K562 (cell line): ENCODE results near the gene CBX8. TPM values are rescaled to one million over a fixed set of nuclear protein-coding genes. Genes with fewer than 3 reads are reported as not detected.

ENCODE experiments used
- ARHGAP35 ChIP-seq: fragments of 450-650 bp; IDR thresholded peaks from 2 replicates; pipeline ENCODE4 v1.6.1; 2018; ENCODE audit not compliant: partially characterized antibody
- CCAR2 ChIP-seq: fragments of 200-400 bp; formaldehyde crosslinking; IDR thresholded peaks from 2 replicates; pipeline ENCODE4 v1.6.1; 2017; ENCODE audit warnings: mild to moderate bottlenecking, low read depth, low read length
- CHD2 ChIP-seq: IDR thresholded peaks from 2 replicates; pipeline ENCODE4 v1.6.1; 2011; ENCODE audit warnings: low read depth, low read length
- DMBX1 ChIP-seq: fragments of 250-450 bp; sonication (Bioruptor Pico); IDR thresholded peaks from 2 replicates; pipeline ENCODE4 v1.8.0; 2022; ENCODE audit warnings: inconsistent platforms, mild to moderate bottlenecking, moderate library complexity, borderline replicate concordance
- GABPB1 ChIP-seq: sonication (generic); formaldehyde crosslinking; IDR thresholded peaks from 2 replicates; pipeline ENCODE4 v1.8.0; 2022; ENCODE audit warnings: mild to moderate bottlenecking, missing genetic modification reagents
- MED1 ChIP-seq: sonication (generic); formaldehyde crosslinking; IDR thresholded peaks from 2 replicates; pipeline ENCODE4 v1.8.1; 2023; ENCODE audit warnings: missing genetic modification reagents, borderline replicate concordance
- MTA3 ChIP-seq: fragments of 450-650 bp; formaldehyde crosslinking; IDR thresholded peaks from 2 replicates; pipeline ENCODE4 v1.6.1; 2017; ENCODE audit warnings: mild to moderate bottlenecking, borderline replicate concordance
- MYC ChIP-seq, 2 experiments: fragments of 250-450 bp in 1 of 2; sonication (Bioruptor Pico) in 1 of 2; IDR thresholded peaks; 2 replicates each; pipeline versions ENCODE4 v1.5.1 to v1.6.1; 2012 to 2021; ENCODE audit warnings: low read depth in 2 of 2, borderline replicate concordance in 1 of 2, improper control_type of control experiment in 1 of 2, low read length in 1 of 2, mild to moderate bottlenecking in 1 of 2, moderate library complexity in 1 of 2
- NFRKB ChIP-seq: fragments of 450-650 bp; IDR thresholded peaks from 2 replicates; pipeline ENCODE4 v1.6.1; 2016; ENCODE audit warnings: low read depth
- NR1H2 ChIP-seq: sonication (generic); formaldehyde crosslinking; IDR thresholded peaks from 2 replicates; pipeline ENCODE4 v1.4.0; 2020; ENCODE audit warnings: mild to moderate bottlenecking, missing genetic modification reagents
- NR2C1 ChIP-seq, 2 experiments: fragments of 450-650 bp; IDR thresholded peaks; 2 replicates each; pipeline ENCODE4 v1.6.1; 2017; ENCODE audit warnings: mild to moderate bottlenecking in 2 of 2, antibody characterized with exemption in 1 of 2, inconsistent platforms in 1 of 2, missing compliant biosample characterization in 1 of 2, missing genetic modification characterization in 1 of 2
- NR3C1 ChIP-seq: sonication (generic); formaldehyde crosslinking; IDR thresholded peaks from 2 replicates; pipeline ENCODE4 v1.8.1; 2022; ENCODE audit warnings: missing genetic modification reagents
- PURB ChIP-seq: sonication (generic); formaldehyde crosslinking; IDR thresholded peaks from 2 replicates; pipeline ENCODE4 v1.9.0; 2021; ENCODE audit warnings: low read depth, mild to moderate bottlenecking, missing genetic modification reagents
- SAP30 ChIP-seq: fragments of 200-600 bp; sonication (generic); IDR thresholded peaks from 2 replicates; pipeline ENCODE4 v1.6.1; 2012; ENCODE audit warnings: borderline replicate concordance, low read depth, mild to moderate bottlenecking, moderate library complexity, low read length, control low read depth, inconsistent platforms; ENCODE audit not compliant: insufficient read depth, poor library complexity, severe bottlenecking
- SMAD4 ChIP-seq: fragments of 250-450 bp; sonication (Bioruptor Pico); conservative IDR thresholded peaks from 2 replicates; pipeline ENCODE4 v1.8.0; 2021; ENCODE audit warnings: inconsistent platforms, mild to moderate bottlenecking, moderate library complexity
- TFAP4 ChIP-seq: sonication (generic); formaldehyde crosslinking; IDR thresholded peaks from 2 replicates; pipeline ENCODE4 v1.8.0; 2022; ENCODE audit warnings: missing genetic modification reagents, mild to moderate bottlenecking, moderate library complexity, borderline replicate concordance
- U2AF2 ChIP-seq: fragments of 200-400 bp; formaldehyde crosslinking; optimal IDR thresholded peaks from 2 replicates; pipeline ENCODE3; 2017; ENCODE audit warnings: low read depth, mild to moderate bottlenecking, low read length
- ZBED1 ChIP-seq: IDR thresholded peaks from 2 replicates; pipeline ENCODE4 v1.6.1; 2014
- ZNF57 ChIP-seq: fragments of 450-650 bp; formaldehyde crosslinking; IDR thresholded peaks from 2 replicates; pipeline ENCODE4 v1.4.0; 2020; ENCODE audit warnings: mild to moderate bottlenecking, moderate library complexity
- polyA plus RNA-seq, 8 experiments: library from polyadenylated mRNA; depleted of rRNA in 4 of 8; stranded (reverse) in 5 of 8; unstranded in 3 of 8; fragments of >200 nt; fragmentation: Nextera tagmentation in 2 of 8; fragmentation: Illumina TruSeq in 1 of 8; extraction: Ambion mirVana in 2 of 8; extraction: Trizol in 1 of 8; gene quantifications; 2 replicates each; pipeline versions ENCODE4 v1.2.1 to v1.2.3, GENCODE V29; 2011 to 2014; ENCODE audit warnings: inconsistent platforms in 1 of 8, missing spikeins in 1 of 8
- total RNA-seq, 7 experiments: library from RNA; depleted of rRNA in 6 of 7; stranded (reverse); fragments of >200 nt in 6 of 7; fragmentation: Illumina TruSeq in 2 of 7; extraction: Trizol in 2 of 7; gene quantifications; 2 replicates each; pipeline versions ENCODE4 v1.2.1 to v1.2.3, GENCODE V29; 2011 to 2021; ENCODE audit warnings: low replicate concordance in 1 of 7
- TF ChIP-seq, protein P1 (sequence below): fragments of 450-650 bp; formaldehyde crosslinking; IDR thresholded peaks from 2 replicates; pipeline ENCODE4 v1.4.0; 2020; ENCODE audit warnings: mild to moderate bottlenecking, moderate library complexity
- TF ChIP-seq, protein P2 (sequence below): sonication (generic); formaldehyde crosslinking; IDR thresholded peaks from 2 replicates; pipeline ENCODE4 v1.8.0; 2022; ENCODE audit warnings: mild to moderate bottlenecking, missing genetic modification reagents

The CBX8 gene
- total and polyA plus RNA-seq, 9 of the 15 experiments (the other 6 are each of a cell fraction or from before 2014, with no cell fraction given), result 0.08 to 11.9 (median 2.6) TPM

DNA sequence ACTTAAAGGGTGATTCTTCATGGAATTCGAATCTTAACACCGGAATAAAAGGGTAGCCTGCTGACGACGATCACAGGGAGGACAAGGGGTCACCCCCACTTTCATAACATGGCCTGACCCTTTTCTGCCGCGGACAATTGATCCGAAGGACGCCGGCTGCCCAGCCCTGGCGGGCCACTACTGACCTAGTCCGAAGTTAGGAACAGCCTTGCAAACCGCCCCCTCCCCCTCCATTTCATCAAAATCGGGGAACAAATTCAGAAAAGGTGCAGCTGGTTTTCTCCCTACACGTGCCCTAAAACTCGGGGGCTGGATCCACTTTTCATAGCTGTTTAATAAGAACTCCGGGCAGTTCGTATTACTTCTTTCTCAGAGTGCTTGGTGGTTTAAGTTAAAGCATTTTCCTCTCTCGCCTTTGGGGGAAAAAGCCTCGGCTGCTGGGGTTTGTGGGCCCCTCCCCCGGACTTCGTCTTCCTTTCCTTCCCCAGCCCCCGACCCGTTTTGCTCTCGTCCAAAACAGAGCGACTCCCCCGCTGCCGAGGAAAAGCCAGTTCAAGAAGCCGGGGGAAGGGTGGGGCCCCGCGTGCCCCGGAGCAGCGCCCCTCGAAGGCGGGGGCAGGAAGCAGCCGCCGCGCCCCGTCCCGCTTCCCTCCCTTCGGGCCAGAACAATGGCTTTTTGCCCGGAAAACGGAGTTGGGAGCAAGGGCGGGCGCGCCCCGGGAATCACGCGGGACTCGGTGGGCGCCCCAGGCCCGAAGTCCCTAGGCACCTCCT is 19.6 kb downstream of the CBX8 start (continued):
- peak; percentile 67 for TF ChIP-seq NFRKB
- TF ChIP-seq, protein P1, sequence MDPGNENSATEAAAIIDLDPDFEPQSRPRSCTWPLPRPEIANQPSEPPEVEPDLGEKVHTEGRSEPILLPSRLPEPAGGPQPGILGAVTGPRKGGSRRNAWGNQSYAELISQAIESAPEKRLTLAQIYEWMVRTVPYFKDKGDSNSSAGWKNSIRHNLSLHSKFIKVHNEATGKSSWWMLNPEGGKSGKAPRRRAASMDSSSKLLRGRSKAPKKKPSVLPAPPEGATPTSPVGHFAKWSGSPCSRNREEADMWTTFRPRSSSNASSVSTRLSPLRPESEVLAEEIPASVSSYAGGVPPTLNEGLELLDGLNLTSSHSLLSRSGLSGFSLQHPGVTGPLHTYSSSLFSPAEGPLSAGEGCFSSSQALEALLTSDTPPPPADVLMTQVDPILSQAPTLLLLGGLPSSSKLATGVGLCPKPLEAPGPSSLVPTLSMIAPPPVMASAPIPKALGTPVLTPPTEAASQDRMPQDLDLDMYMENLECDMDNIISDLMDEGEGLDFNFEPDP (CRISPR knock-in tag), result no peak
- peak; percentile 39 for TF ChIP-seq SMAD4 (CRISPR knock-in tag)
- TF ChIP-seq ARHGAP35, result no peak
- TF ChIP-seq TFAP4 (CRISPR knock-in tag), result peak; percentile 50
- 0 out of 2 replicates have a peak, but pooled peaks have one; percentile 48 for TF ChIP-seq GABPB1 (CRISPR knock-in tag)
- TF ChIP-seq SAP30, result no peak
- TF ChIP-seq CCAR2, result no peak
- TF ChIP-seq CHD2, result peak; percentile 44; the same call in 1 of the 2 replicates
- no peak for TF ChIP-seq NR2C1 (IDR thresholded peaks at IDR 0.05)
- 0 out of 2 replicates have a peak, but pooled peaks have one; percentile 2 for TF ChIP-seq NR2C1 (tag; IDR thresholded peaks at IDR 0.05)
- no peak for TF ChIP-seq MED1 (CRISPR knock-in tag)
- 0 out of 2 replicates have a peak, but pooled peaks have one; percentile 36 for TF ChIP-seq NR1H2
- no peak for TF ChIP-seq NR3C1 (CRISPR knock-in tag)
- 0 out of 2 replicates have a peak, but pooled peaks have one; percentile 22 for TF ChIP-seq DMBX1
- no peak for TF ChIP-seq ZNF57
- 0 out of 2 replicates have a peak, but pooled peaks have one; percentile 38 for TF ChIP-seq ZBED1
- TF ChIP-seq PURB (CRISPR knock-in tag), result no peak
- TF ChIP-seq MTA3, result peak; percentile 67
- peak; percentile 80 for TF ChIP-seq MYC (IDR thresholded peaks at IDR 0.05; ENCODE audit: low read depth, low read length)
- 0 out of 2 replicates have a peak, but pooled peaks have one; percentile 70 for TF ChIP-seq MYC (CRISPR knock-in tag; IDR thresholded peaks at IDR 0.05; ENCODE audit: borderline replicate concordance, low read depth)
- TF ChIP-seq, protein P2, sequence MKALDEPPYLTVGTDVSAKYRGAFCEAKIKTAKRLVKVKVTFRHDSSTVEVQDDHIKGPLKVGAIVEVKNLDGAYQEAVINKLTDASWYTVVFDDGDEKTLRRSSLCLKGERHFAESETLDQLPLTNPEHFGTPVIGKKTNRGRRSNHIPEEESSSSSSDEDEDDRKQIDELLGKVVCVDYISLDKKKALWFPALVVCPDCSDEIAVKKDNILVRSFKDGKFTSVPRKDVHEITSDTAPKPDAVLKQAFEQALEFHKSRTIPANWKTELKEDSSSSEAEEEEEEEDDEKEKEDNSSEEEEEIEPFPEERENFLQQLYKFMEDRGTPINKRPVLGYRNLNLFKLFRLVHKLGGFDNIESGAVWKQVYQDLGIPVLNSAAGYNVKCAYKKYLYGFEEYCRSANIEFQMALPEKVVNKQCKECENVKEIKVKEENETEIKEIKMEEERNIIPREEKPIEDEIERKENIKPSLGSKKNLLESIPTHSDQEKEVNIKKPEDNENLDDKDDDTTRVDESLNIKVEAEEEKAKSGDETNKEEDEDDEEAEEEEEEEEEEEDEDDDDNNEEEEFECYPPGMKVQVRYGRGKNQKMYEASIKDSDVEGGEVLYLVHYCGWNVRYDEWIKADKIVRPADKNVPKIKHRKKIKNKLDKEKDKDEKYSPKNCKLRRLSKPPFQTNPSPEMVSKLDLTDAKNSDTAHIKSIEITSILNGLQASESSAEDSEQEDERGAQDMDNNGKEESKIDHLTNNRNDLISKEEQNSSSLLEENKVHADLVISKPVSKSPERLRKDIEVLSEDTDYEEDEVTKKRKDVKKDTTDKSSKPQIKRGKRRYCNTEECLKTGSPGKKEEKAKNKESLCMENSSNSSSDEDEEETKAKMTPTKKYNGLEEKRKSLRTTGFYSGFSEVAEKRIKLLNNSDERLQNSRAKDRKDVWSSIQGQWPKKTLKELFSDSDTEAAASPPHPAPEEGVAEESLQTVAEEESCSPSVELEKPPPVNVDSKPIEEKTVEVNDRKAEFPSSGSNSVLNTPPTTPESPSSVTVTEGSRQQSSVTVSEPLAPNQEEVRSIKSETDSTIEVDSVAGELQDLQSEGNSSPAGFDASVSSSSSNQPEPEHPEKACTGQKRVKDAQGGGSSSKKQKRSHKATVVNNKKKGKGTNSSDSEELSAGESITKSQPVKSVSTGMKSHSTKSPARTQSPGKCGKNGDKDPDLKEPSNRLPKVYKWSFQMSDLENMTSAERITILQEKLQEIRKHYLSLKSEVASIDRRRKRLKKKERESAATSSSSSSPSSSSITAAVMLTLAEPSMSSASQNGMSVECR, result no peak; the same call in 1 of the 2 replicates
- TF ChIP-seq U2AF2, result no peak
